ENCODE data around the gene AADAT.

Gene AADAT

DNA sequence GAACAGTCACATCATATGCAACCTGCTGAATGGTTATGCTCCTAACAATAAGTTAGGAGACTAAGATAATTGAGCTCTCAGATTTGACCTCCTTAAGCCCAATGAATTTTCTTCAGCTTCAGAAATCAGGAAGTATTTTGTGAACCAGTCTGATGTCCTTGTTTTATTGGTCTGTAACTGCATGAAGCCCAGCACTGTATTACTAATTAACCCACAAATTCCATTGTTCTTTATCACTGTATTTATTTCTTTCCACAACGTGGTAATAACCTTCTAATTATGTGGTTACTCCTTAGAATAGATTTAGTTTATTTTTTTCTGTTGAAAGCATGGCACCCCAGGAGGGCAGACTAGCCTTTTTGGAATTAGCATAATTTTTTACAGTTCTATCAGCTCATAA, 59.6 kb downstream of the AADAT start:
- DNase-seq (ENCODE audit: low read depth) = no peak

GRCh38 chr4:170027181-170027829, 62.5 kb downstream of the AADAT start:
- DNase-seq (ENCODE audit: low read depth) = peak; percentile 80

DNA sequence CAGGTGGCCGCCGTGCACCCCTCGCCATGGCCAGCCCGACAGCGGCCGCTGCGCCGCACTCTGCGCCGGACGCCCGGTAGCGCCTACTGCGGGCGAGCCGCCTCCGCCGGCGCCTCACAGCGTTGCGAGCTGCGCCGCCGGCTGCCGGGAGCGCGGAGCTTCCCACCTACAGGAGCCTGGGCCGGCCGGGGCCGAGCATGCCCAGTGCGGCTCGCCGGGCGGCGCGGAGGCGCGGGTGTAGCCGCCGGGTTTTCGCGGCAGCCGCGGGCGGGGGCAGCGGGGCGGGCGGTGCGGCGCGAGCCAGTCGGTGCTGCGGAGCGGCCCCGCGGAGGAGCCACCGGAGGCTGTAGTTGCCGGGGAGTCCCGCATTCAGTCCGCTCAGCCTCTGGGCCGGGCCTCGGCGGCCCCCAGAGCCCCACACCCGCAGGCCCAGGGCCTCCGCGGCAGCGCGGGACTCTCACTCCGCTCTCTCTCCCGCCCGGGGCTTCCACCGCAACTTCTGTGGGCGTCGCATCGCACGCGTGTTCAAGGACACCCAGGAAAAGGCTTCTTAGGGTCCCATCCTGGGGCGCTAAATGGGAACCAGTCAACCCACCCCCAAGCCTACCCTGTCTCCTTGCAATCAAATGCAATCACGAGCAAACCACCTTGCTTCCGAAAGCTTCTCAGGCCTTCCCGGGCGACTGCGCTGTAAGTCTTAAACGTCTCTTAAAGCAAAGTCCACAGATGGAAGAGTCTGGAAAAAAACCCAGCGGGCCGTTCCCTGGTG, 63.3 kb downstream of the AADAT start, which contains the start of gene MFAP3L:
TSS of gene MFAP3L (minus strand) at position 143 of the 769 bp plus-strand sequence. CDS start 20,518 bp downstream, outside the sequence.
- peak; percentile 46 for DNase-seq (ENCODE audit: low read depth)

GRCh38 chr4:170025523-170026252, 64.1 kb downstream of the AADAT start:
- DNase-seq (ENCODE audit: low read depth) = no peak

DNA sequence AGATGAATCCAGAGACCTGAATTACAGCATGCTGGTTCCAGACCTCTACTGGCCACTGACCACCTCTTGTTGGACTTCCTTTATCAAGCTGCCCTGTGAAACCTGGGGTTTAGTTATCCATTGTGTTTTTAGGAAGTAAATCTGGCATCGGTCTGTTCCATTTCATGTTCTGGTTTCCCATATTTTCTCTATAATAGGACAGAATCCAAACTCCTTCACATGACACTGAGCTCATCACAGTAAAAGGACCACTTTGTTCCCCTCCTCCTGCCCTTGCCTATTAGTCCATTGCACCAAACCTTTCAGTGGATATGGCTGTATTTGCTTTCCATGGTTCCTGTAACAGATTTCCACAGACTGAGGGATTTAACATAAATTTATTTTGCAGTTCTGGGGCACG, 67.5 kb downstream of the AADAT start:
- no peak for DNase-seq (ENCODE audit: low read depth)

DNA sequence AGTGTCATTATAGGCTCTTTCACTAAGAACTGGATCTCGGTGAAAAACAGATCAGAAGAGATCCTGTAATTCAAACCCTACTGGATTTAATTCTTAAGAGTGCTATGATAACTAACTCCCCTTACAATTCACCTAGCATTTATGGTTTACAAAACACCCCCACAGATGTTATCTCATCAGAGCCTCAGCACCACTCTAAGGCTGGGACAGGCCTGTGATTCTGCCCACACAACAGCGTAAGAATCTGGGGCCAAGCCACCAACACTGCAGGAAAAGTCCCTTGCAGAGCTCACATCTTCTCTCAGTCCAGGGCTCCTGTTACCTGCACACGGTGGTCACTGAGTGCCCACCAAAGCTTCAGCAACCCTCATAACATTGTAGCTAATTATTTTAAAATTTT, 72.5 kb downstream of the AADAT start:
- DNase-seq (ENCODE audit: low read depth) = no peak

GRCh38 chr4:170015285-170015684, 74.5 kb downstream of the AADAT start:
- no peak for DNase-seq (ENCODE audit: low read depth)

DNA sequence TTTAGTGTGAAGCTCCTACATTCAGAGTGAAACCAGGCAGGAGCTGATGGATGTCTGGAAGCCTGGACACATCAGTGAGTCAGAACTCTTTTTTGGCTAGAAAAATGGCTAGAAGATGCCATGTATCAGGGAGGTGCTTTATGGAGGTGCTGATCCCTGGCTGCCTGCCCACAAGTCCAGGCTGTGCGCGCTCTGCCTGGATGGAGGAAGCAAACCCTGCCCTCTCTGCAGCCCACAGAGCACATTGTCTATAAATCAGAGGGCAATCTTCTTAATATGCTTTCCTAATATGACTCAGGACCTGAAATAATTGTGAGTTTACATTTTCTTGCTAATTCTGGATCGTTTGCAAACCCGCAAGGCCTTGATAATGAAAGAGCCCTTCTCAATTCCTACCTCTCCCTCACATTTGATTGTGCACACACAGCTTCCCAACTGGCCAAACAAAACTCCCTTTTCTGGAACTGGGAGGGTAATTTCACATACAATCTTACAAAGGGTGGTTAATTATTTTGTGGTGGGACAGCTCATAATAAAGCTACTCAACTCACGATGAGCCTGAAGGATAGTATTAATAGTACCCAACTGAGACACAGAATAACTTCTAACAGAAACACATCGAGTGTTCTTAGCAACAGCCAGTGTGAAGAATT, 75.3 kb downstream of the AADAT start:
- no peak for DNase-seq (ENCODE audit: low read depth)

DNA sequence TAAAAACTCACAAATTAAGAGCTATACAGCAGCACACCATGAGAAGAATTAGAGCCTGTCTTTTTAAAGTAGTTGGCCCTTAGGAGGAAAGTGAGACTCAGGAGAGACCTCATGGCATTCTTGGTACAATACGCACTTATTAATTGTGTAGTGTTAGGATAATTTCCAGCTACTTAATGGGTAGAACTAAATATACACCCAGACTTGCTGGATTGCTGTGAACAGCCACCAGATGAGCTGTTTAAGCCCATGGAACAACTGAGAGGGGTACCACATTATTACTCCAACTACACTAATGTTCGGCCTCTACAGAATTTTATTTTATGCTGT, 77.2 kb downstream of the AADAT start:
- DNase-seq (ENCODE audit: low read depth) = no peak

- no peak for DNase-seq (ENCODE audit: low read depth)
Observed at GRCh38 chr4:170011921-170012628, 77.7 kb downstream of the AADAT start.
